Astrocyte of the spinal cord (primary cell): ENCODE results near the gene HMGN4.

Source experiments
- DNase-seq: peaks from one replicate; pipeline ENCODE4 v3.0.0; 2011; ENCODE audit warnings: low read depth, low spot score
- H3K4me3 ChIP-seq: 2 replicates; pipeline ENCODE4 v1.5.1; 2011; ENCODE audit warnings: low read depth, mild to moderate bottlenecking, low read length, moderate library complexity
- in situ Hi-C: cut with HindIII; loops from 2 replicates; pipeline ENCODE4 v1.10.0; 2017; ENCODE audit warnings: low sequenced_read_pairs
- TF ChIP-seq, protein P1 (sequence below): IDR thresholded peaks from 2 replicates; pipeline ENCODE4 v1.5.1; 2012; ENCODE audit warnings: low read depth, mild to moderate bottlenecking, low read length, inconsistent platforms

HMGN4 gene

GRCh38 chr6:26578279-26578678 is 40.1 kb downstream of the HMGN4 start:
- no peak for DNase-seq
- in situ Hi-C loops = no loop called here
- TF ChIP-seq, protein P1, sequence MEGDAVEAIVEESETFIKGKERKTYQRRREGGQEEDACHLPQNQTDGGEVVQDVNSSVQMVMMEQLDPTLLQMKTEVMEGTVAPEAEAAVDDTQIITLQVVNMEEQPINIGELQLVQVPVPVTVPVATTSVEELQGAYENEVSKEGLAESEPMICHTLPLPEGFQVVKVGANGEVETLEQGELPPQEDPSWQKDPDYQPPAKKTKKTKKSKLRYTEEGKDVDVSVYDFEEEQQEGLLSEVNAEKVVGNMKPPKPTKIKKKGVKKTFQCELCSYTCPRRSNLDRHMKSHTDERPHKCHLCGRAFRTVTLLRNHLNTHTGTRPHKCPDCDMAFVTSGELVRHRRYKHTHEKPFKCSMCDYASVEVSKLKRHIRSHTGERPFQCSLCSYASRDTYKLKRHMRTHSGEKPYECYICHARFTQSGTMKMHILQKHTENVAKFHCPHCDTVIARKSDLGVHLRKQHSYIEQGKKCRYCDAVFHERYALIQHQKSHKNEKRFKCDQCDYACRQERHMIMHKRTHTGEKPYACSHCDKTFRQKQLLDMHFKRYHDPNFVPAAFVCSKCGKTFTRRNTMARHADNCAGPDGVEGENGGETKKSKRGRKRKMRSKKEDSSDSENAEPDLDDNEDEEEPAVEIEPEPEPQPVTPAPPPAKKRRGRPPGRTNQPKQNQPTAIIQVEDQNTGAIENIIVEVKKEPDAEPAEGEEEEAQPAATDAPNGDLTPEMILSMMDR = no peak
- H3K4me3 ChIP-seq = no peak overlapping the region

GRCh38 chr6:26578741-26579140 is 40.6 kb downstream of the HMGN4 start:
- DNase-seq = no peak
- no peak overlapping the region for H3K4me3 ChIP-seq
- TF ChIP-seq, protein P1 = no peak
- in situ Hi-C loops = no loop called here

GRCh38 chr6:26581164-26581915 is 43.2 kb downstream of the HMGN4 start:
- no peak for DNase-seq
- TF ChIP-seq, protein P1 = no peak
- no peak overlapping the region for H3K4me3 ChIP-seq
- in situ Hi-C loops = no loop called here

DNA sequence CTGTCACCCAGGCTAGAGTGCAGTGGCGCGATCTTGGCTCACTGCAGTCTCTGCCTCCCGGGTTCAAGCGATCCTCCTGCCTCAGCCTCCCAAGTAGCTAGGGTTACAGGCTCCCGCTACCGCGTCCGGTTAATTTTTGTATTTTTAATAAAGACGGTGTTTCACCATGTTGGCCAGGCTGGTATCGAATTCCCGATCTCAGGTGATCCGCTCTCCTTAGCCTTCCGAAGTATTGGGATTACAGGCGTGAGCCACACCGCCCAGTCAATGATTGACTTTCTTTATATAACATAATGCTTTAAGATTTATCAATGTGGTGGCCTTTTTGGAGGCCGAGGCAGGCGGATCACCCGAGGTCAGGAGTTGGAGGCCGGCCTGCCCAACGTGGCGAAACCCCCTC is 50.8 kb downstream of the HMGN4 start:
- DNase-seq = no peak
- no peak overlapping the region for H3K4me3 ChIP-seq
- TF ChIP-seq, protein P1 = no peak
- in situ Hi-C loops = no loop called here

- TF ChIP-seq, protein P1 = no peak
- DNase-seq = no peak
- no peak overlapping the region for H3K4me3 ChIP-seq
- in situ Hi-C loops = no loop called here
These were observed 54.5 kb downstream of the HMGN4 start for GRCh38 chr6:26592649-26593048.

DNA sequence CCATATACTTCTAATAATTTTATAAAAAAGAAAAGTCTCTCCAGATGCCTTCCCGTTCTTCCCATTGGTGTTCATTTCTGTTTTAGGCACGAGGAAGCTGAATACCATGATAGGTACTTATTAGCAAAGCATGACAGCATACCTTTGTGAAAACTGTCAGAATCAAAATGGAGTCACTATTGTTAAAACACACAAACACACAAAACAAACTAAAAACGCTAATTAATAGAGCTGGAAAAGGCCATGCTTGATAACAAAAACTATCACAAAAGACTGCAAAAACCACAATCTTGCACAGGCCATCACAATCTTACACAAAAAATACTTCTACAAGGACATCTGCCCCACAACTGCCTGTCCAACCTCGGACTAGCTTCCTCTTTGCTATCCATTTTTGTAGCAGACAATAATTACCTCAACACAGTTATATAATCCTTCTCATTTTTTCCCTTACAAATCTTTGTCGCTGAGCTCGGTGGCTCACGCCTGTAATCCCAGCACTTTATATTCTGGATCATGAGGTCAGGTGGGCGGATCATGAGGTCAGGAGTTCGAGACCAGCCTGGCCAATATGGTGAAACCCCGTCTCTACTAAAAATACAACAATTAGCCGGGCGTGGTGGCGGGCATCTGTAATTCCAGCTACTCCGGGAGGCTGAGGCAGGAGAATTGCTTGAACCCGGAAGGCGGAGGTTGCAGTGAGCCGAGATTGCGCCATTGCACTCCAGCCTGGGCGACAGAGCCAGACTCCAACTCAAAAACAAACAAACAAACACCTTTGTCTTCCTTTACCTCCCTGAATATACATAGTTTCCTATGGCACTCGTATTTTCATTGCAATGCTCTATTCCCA is 55.3 kb downstream of the HMGN4 start:
- TF ChIP-seq, protein P1 = no peak
- in situ Hi-C loops = no loop called here
- DNase-seq = no peak
- no peak overlapping the region for H3K4me3 ChIP-seq
